Hepatocyte (in vitro differentiated cells): ENCODE results near the gene ARHGAP5. TPM values are rescaled to one million over a fixed set of nuclear protein-coding genes. Genes with fewer than 3 reads are reported as not detected.

ENCODE experiments used
- DNase-seq: peaks from one replicate; pipeline ENCODE4 v3.0.0-alpha.2; 2016; ENCODE audit warnings: low spot score
- H2AFZ ChIP-seq: fragments of 200-600 bp; sonication (generic); 2 replicates; pipeline ENCODE4 v1.6.0; 2016; ENCODE audit warnings: antibody characterized with exemption, mild to moderate bottlenecking
- H3K27ac ChIP-seq: fragments of 200-600 bp; sonication (generic); 2 replicates; pipeline ENCODE4 v1.5.1; 2016; ENCODE audit warnings: mild to moderate bottlenecking
- H3K27me3 ChIP-seq: fragments of 200-600 bp; sonication (generic); 2 replicates; pipeline ENCODE4 v1.6.1; 2016
- H3K36me3 ChIP-seq: fragments of 200-600 bp; sonication (generic); replicated peaks from 2 replicates; pipeline ENCODE4 v1.5.1; 2016; ENCODE audit warnings: low read depth; ENCODE audit not compliant: insufficient read depth
- H3K4me1 ChIP-seq: fragments of 200-600 bp; sonication (generic); 2 replicates; pipeline ENCODE4 v1.5.1; 2016; ENCODE audit warnings: mild to moderate bottlenecking, moderate library complexity; ENCODE audit not compliant: insufficient read depth
- H3K4me2 ChIP-seq: fragments of 200-600 bp; sonication (generic); 2 replicates; pipeline ENCODE4 v1.6.0; 2016
- H3K4me3 ChIP-seq: fragments of 200-600 bp; sonication (generic); 2 replicates; pipeline ENCODE4 v1.5.1; 2016; ENCODE audit warnings: mild to moderate bottlenecking
- H3K79me2 ChIP-seq: fragments of 200-600 bp; sonication (generic); 2 replicates; pipeline ENCODE4 v1.6.0; 2017; ENCODE audit warnings: mild to moderate bottlenecking
- H3K9me2 ChIP-seq: fragments of 200-600 bp; sonication (generic); replicated peaks from 2 replicates; pipeline ENCODE4 v1.6.0; 2017; ENCODE audit warnings: mild to moderate bottlenecking; ENCODE audit not compliant: insufficient read depth
- H3K9me3 ChIP-seq: fragments of 200-600 bp; sonication (generic); 2 replicates; pipeline ENCODE4 v1.5.1; 2016; ENCODE audit warnings: low read depth, mild to moderate bottlenecking
- H4K20me1 ChIP-seq: fragments of 200-600 bp; sonication (generic); 2 replicates; pipeline ENCODE4 v1.6.0; 2016; ENCODE audit warnings: mild to moderate bottlenecking; ENCODE audit not compliant: insufficient read depth, poor library complexity, severe bottlenecking
- EZH2 ChIP-seq: fragments of 200-600 bp; sonication (generic); IDR thresholded peaks from 2 replicates; pipeline ENCODE4 v1.6.1; 2016; ENCODE audit warnings: antibody characterized with exemption, mild to moderate bottlenecking, borderline replicate concordance
- EZH2phosphoT487 ChIP-seq: fragments of 200-600 bp; sonication (generic); IDR thresholded peaks from one replicate; pipeline ENCODE4 v1.6.1; 2018; ENCODE audit warnings: antibody characterized with exemption, mild to moderate bottlenecking, low read depth, moderate library complexity; ENCODE audit not compliant: unreplicated experiment, severe bottlenecking
- WGBS: methylation state at CpG from one replicate; pipeline ENCODE4 v1.1.6; 2016; ENCODE audit warnings: low lambda C conversion rate; ENCODE audit errors: missing lambda C conversion rate; 5-methylcytosine and 5-hydroxymethylcytosine counted together
- polyA plus RNA-seq: library from polyadenylated mRNA; unstranded; fragments of >200 nt; fragmentation: Nextera tagmentation; extraction: Ambion mirVana; gene quantifications from 2 replicates; pipeline ENCODE4 v1.2.1, GENCODE V29; 2016
- total RNA-seq: library from RNA; depleted of rRNA; stranded (reverse); fragments of >200 nt; gene quantifications from 2 replicates; pipeline ENCODE4 v1.2.3, GENCODE V29; 2014
- TF ChIP-seq, protein P1 (sequence below): fragments of 200-600 bp; sonication (generic); IDR thresholded peaks from 2 replicates; pipeline ENCODE4 v1.5.1; 2016; ENCODE audit warnings: antibody characterized with exemption, mild to moderate bottlenecking; ENCODE audit not compliant: poor library complexity

Gene ARHGAP5
- total and polyA plus RNA-seq, 2 experiments from 2014 or later: 16.5 to 144 TPM

DNA sequence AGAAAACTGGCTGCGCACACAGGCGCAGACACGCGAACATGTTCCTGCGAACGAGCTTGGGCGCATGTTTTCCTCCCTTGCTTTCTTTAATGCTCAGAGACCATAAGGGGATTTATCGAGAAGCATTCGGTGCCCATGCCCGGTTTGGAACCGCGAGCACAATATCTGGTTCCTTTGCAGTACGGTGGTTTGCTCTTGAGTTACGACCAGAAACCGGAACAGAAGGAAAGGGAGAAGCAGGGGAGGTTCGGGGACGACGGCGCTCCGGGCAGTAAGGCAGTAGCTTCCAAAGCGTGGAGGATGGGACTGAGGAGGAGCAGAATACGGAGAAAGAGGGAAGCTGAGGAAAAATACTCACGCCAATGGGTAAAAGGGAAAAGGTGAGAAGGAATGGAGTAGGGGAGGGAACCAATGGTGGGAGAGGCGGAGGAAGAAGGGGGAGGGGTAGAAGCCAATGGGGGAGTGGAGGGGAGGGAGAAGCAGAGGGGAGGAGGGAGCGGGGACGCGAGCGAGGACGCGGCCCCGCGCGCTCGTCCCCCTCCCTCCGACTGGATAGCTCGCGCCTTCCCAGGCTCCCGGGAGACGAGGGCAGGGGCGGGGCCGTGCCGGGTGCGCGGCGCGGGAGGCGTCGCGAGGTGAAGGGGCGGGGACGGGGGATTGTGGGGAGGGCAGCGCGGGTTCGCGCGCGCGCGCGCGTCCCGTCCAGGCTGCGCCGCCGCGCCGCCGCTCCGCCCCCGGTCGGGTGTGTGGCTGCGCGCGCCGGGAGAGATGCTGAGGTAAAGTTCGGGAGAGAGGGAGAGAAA lies 625 bp upstream of the ARHGAP5 start:
- no peak for TF ChIP-seq EZH2
- TF ChIP-seq EZH2phosphoT487: no peak
- TF ChIP-seq, protein P1, sequence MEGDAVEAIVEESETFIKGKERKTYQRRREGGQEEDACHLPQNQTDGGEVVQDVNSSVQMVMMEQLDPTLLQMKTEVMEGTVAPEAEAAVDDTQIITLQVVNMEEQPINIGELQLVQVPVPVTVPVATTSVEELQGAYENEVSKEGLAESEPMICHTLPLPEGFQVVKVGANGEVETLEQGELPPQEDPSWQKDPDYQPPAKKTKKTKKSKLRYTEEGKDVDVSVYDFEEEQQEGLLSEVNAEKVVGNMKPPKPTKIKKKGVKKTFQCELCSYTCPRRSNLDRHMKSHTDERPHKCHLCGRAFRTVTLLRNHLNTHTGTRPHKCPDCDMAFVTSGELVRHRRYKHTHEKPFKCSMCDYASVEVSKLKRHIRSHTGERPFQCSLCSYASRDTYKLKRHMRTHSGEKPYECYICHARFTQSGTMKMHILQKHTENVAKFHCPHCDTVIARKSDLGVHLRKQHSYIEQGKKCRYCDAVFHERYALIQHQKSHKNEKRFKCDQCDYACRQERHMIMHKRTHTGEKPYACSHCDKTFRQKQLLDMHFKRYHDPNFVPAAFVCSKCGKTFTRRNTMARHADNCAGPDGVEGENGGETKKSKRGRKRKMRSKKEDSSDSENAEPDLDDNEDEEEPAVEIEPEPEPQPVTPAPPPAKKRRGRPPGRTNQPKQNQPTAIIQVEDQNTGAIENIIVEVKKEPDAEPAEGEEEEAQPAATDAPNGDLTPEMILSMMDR: no peak
- Histone ChIP-seq H3K9me3 (no peaks in the 10 kb centered on the region), H3K9me2 (no peaks in the 10 kb centered on the region), H3K79me2 (peaks cover 56% of the 10 kb centered on the region), H3K4me2 (peak overlapping the region; percentile 87), H3K36me3 (no peaks in the 10 kb centered on the region), H3K4me1 (peaks cover 15% of the 10 kb centered on the region), H3K4me3 (peak overlapping the region; percentile 61), H3K27ac (peak overlapping the region; percentile 99), H2AFZ (peak overlapping the region; percentile 81), H4K20me1 (peaks cover 29% of the 10 kb centered on the region), H3K27me3 (no peaks in the 10 kb centered on the region)
- WGBS: under 1% methylated on average over 23 of the region's 76 CpGs
- peak; percentile 99 for DNase-seq

DNA sequence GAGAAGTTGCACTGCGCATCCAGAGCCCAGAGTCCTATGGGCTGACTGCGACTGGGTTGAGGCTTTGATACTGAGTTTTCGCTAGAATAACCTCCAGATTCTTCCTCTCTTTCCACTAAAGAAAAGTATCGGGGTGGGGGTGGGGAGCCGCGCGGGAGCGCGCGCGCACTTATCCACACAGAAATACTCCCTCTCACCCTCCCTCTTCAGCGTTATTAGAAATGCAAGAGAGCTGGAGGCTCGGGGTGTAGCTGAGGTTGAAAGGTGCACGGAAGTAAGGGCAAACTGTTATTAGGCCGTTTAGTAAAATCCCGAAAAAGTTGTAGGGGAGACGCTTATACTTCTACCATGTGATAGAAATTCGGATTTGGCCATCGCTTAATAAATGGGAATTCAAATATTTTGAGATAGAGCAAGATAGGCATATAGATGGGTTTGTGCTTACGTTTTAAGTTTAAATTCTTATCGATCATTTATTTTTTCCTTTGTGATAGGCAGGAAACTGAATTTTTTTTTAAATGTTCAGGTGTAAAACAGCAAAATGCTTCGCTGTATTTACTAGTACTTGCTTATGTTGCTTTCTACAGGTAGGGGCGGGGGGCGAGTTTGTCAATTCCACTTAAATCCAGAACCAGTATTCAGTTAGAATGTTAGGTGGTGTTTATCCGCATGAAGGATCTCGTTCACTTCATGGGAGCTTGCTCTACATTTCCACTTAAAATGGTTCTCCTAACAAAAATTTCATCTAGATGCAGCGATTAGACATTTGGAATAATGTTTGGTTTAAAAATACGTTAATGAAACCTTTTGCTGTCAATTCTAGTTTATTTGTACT lies 1.1 kb downstream of the ARHGAP5 start:
- Histone ChIP-seq H3K27me3 (no peaks in the 10 kb centered on the region), H3K4me3 (peak overlapping the region; percentile 59), H3K27ac (peak overlapping the region; percentile 99), H3K4me2 (peak overlapping the region; percentile 81), H3K9me2 (no peaks in the 10 kb centered on the region), H2AFZ (peak overlapping the region; percentile 45), H3K36me3 (no peaks in the 10 kb centered on the region), H3K79me2 (peaks cover 74% of the 10 kb centered on the region), H4K20me1 (peaks cover 47% of the 10 kb centered on the region), H3K4me1 (peaks cover 22% of the 10 kb centered on the region), H3K9me3 (no peaks in the 10 kb centered on the region)
- DNase-seq: peak; percentile 64
- WGBS: under 1% methylated on average over 28 of the region's 28 CpGs
- TF ChIP-seq EZH2phosphoT487 (no peak), EZH2 (no peak)
- TF ChIP-seq, protein P1: no peak

DNA sequence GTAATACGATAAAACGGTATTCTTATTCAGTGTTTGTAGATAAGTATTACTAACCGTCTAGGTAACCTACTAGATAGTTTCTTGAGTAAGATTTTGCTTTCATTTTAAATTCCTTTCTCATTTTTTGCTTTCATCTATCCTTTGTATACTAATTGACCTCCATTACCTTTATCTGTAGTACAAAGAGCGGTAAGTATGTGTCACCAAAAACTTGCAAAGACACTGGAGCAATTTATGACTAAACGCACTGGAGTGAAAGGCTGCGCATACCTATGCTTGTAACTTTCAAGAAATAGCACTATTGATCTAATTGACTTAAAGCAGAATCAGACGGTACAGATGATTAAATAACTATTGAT lies 1.7 kb downstream of the ARHGAP5 start:
- H3K9me2 ChIP-seq: no peaks in the 10 kb centered on the region
- peaks cover 53% of the 10 kb centered on the region for H4K20me1 ChIP-seq
- peak overlapping the region; percentile 99 for H3K27ac ChIP-seq
- WGBS: 8% methylated on average over 7 of the region's 7 CpGs
- H3K4me3 ChIP-seq: peak overlapping the region; percentile 59
- H3K36me3 ChIP-seq: no peaks in the 10 kb centered on the region
- H3K27me3 ChIP-seq: no peaks in the 10 kb centered on the region
- peak; percentile 35 for DNase-seq
- TF ChIP-seq, protein P1: no peak
- TF ChIP-seq EZH2phosphoT487 (peak; percentile 54), EZH2 (no peak)
- peaks cover 79% of the 10 kb centered on the region for H3K79me2 ChIP-seq
- peak overlapping the region; percentile 81 for H3K4me2 ChIP-seq
- H2AFZ ChIP-seq: no peak overlapping the region
- H3K9me3 ChIP-seq: no peaks in the 10 kb centered on the region
- peaks cover 28% of the 10 kb centered on the region for H3K4me1 ChIP-seq
